ENCODE results near the gene ROBO1. TPM values are rescaled to one million over a fixed set of nuclear protein-coding genes. Genes with fewer than 3 reads are reported as not detected.

Gene ROBO1
- polyA plus RNA-seq, 1 experiment, result 33.9 TPM

- DNase-seq (ENCODE audit: low read depth), result no peak
- POLR2A ChIA-PET, result no interaction called here
- TF ChIP-seq CTCF (IDR thresholded peaks at IDR 0.05; ENCODE audit: insufficient read depth, low read depth, low read length), result no peak
- H3K27me3 ChIP-seq (ENCODE audit: control insufficient read depth, insufficient read depth, low read length), result no peaks in the 10 kb centered on the region
- H3K4me3 ChIP-seq (ENCODE audit: low read depth, low read length), result no peak overlapping the region
- H3K36me3 ChIP-seq (ENCODE audit: control insufficient read depth, insufficient read depth, low read length), result no peaks in the 10 kb centered on the region
- CTCF ChIA-PET, result no interaction called here
These were observed 357.2 kb downstream of the ROBO1 start for GRCh38 chr3:79410617-79411016.

- ChIA-PET CTCF (no interaction called here), POLR2A (no interaction called here)
- no peak for DNase-seq (ENCODE audit: low read depth)
- Histone ChIP-seq H3K4me3 (ENCODE audit: low read depth, low read length) (no peak overlapping the region), H3K27me3 (ENCODE audit: control insufficient read depth, insufficient read depth, low read length) (no peaks in the 10 kb centered on the region), H3K36me3 (ENCODE audit: control insufficient read depth, insufficient read depth, low read length) (no peaks in the 10 kb centered on the region)
- no peak for TF ChIP-seq CTCF (IDR thresholded peaks at IDR 0.05; ENCODE audit: insufficient read depth, low read depth, low read length)
These were observed 357.7 kb downstream of the ROBO1 start for GRCh38 chr3:79410136-79410535.

GRCh38 chr3:79406175-79406574, 361.6 kb downstream of the ROBO1 start:
- ChIA-PET POLR2A (no interaction called here), CTCF (no interaction called here)
- Histone ChIP-seq H3K36me3 (ENCODE audit: control insufficient read depth, insufficient read depth, low read length) (no peaks in the 10 kb centered on the region), H3K4me3 (ENCODE audit: low read depth, low read length) (no peak overlapping the region), H3K27me3 (ENCODE audit: control insufficient read depth, insufficient read depth, low read length) (no peaks in the 10 kb centered on the region)
- no peak for TF ChIP-seq CTCF (IDR thresholded peaks at IDR 0.05; ENCODE audit: insufficient read depth, low read depth, low read length)
- no peak for DNase-seq (ENCODE audit: low read depth)

GRCh38 chr3:79405183-79405582, 362.6 kb downstream of the ROBO1 start:
- POLR2A ChIA-PET, result no interaction called here
- CTCF ChIA-PET, result no interaction called here
- no peak for TF ChIP-seq CTCF (IDR thresholded peaks at IDR 0.05; ENCODE audit: insufficient read depth, low read depth, low read length)

GRCh38 chr3:79396595-79396994, 371.2 kb downstream of the ROBO1 start:
- Histone ChIP-seq H3K27me3 (ENCODE audit: control insufficient read depth, insufficient read depth, low read length) (no peaks in the 10 kb centered on the region), H3K4me3 (ENCODE audit: low read depth, low read length) (no peak overlapping the region), H3K36me3 (ENCODE audit: control insufficient read depth, insufficient read depth, low read length) (no peaks in the 10 kb centered on the region)
- ChIA-PET POLR2A (no interaction called here), CTCF (no interaction called here)
- no peak for TF ChIP-seq CTCF (IDR thresholded peaks at IDR 0.05; ENCODE audit: insufficient read depth, low read depth, low read length)
- no peak for DNase-seq (ENCODE audit: low read depth)

More at GRCh38 chr3:79405183-79405582, 362.6 kb downstream of the ROBO1 start:
- no peak for DNase-seq (ENCODE audit: low read depth)
- H3K27me3 ChIP-seq (ENCODE audit: control insufficient read depth, insufficient read depth, low read length), result no peaks in the 10 kb centered on the region
- H3K4me3 ChIP-seq (ENCODE audit: low read depth, low read length), result no peak overlapping the region
- H3K36me3 ChIP-seq (ENCODE audit: control insufficient read depth, insufficient read depth, low read length), result no peaks in the 10 kb centered on the region

Measured in BJ (cell line).